Breast epithelium (tissue), 3 donors: ENCODE measurements around the gene CDC14B.

Experiments used
- POLR2A ChIP-seq: fragments of 450-650 bp; IDR thresholded peaks from one replicate; pipeline ENCODE4 v1.6.1; 2016; ENCODE audit warnings: antibody characterized with exemption, mild to moderate bottlenecking, moderate library complexity
- POLR2AphosphoS5 ChIP-seq, 3 donors: sonication (generic); formaldehyde crosslinking; IDR thresholded peaks; one replicate each; pipeline ENCODE4 v1.6.1; 2017; ENCODE audit warnings: antibody characterized with exemption in 3 of 3
- TF ChIP-seq, protein P1 (sequence below), 3 donors: fragments of 450-650 bp; IDR thresholded peaks; one replicate each; pipeline ENCODE4 v1.5.1; 2016 to 2017; ENCODE audit warnings: antibody characterized with exemption in 3 of 3, mild to moderate bottlenecking in 3 of 3, moderate library complexity in 3 of 3

DNA sequence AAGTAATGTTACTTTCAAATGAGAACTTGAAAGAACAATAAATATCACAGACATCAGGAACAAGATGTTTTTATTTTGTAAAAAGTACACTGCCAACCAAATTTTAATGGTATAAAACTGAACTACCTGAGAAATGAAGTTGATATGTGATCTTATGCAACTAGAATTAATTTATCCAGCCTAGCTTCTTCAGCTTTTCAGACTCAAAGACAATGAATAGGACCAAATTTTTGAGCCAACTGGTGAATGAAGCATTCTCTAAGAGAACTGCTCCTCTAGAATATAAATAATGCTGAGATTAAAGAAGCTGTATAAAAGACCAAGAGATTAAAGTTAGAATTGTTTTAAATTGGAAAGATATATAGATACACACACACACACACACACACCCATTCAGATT lies 9.9 kb downstream of the CDC14B start:
- TF ChIP-seq, protein P1, sequence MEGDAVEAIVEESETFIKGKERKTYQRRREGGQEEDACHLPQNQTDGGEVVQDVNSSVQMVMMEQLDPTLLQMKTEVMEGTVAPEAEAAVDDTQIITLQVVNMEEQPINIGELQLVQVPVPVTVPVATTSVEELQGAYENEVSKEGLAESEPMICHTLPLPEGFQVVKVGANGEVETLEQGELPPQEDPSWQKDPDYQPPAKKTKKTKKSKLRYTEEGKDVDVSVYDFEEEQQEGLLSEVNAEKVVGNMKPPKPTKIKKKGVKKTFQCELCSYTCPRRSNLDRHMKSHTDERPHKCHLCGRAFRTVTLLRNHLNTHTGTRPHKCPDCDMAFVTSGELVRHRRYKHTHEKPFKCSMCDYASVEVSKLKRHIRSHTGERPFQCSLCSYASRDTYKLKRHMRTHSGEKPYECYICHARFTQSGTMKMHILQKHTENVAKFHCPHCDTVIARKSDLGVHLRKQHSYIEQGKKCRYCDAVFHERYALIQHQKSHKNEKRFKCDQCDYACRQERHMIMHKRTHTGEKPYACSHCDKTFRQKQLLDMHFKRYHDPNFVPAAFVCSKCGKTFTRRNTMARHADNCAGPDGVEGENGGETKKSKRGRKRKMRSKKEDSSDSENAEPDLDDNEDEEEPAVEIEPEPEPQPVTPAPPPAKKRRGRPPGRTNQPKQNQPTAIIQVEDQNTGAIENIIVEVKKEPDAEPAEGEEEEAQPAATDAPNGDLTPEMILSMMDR (IDR thresholded peaks at IDR 0.05), result no peak
- TF ChIP-seq POLR2AphosphoS5 (IDR thresholded peaks at IDR 0.05) (no peak), POLR2A (no peak)
